Spinal cord (tissue), 10 donors: ENCODE results near the gene TMCO4. TPM values are rescaled to one million over a fixed set of nuclear protein-coding genes. Genes with fewer than 3 reads are reported as not detected.

ENCODE experiments used
- DNase-seq, 6 donors: peaks; one replicate each; pipeline versions ENCODE4 v3.0.0 to v3.0.0-alpha.2; 2013 to 2015; ENCODE audit warnings: low spot score in 6 of 6, low read depth in 4 of 6
- H3K27ac ChIP-seq: one replicate; pipeline ENCODE4 v1.5.1; 2013; ENCODE audit warnings: low read depth, low read length, control low read depth
- H3K27me3 ChIP-seq: one replicate; pipeline ENCODE4 v1.6.1; 2013; ENCODE audit warnings: low read length; ENCODE audit not compliant: control insufficient read depth, insufficient read depth
- H3K36me3 ChIP-seq: one replicate; pipeline ENCODE4 v1.6.1; 2013; ENCODE audit warnings: low read length; ENCODE audit not compliant: control insufficient read depth, insufficient read depth
- H3K4me1 ChIP-seq: one replicate; pipeline ENCODE4 v1.6.1; 2013; ENCODE audit warnings: low read length; ENCODE audit not compliant: control insufficient read depth, insufficient read depth
- H3K4me3 ChIP-seq: one replicate; pipeline ENCODE4 v1.5.1; 2013; ENCODE audit warnings: low read depth, low read length, control low read depth
- H3K9me3 ChIP-seq: one replicate; pipeline ENCODE4 v1.6.1; 2013; ENCODE audit warnings: low read length; ENCODE audit not compliant: control insufficient read depth, insufficient read depth
- WGBS: methylation state at CpG from one replicate; pipeline ENCODE4 v1.1.5; 2013; ENCODE audit warnings: missing lambda C conversion rate; ENCODE audit not compliant: insufficient coverage; 5-methylcytosine and 5-hydroxymethylcytosine counted together
- polyA plus RNA-seq, 2 donors: library from polyadenylated mRNA; unstranded; fragments of 120-200 nt; gene quantifications; one replicate each; pipeline ENCODE4 v1.2.1, GENCODE V29; 2013; ENCODE audit not compliant: insufficient read length in 2 of 2
- total RNA-seq, 2 donors: library from RNA; depleted of rRNA in 1 of 2; stranded (reverse); fragments of 120-200 nt in 1 of 2; fragments of >200 nt in 1 of 2; gene quantifications; one replicate each; pipeline versions ENCODE4 v1.2.3 to v1.2.4, GENCODE V29; 2013 to 2014
- donor health status: healthy.

The TMCO4 gene
- total and polyA plus RNA-seq, 4 donors: 2.2 to 6.1 (median 3.2) TPM

GRCh38 chr1:19715334-19716203, 84.1 kb downstream of the TMCO4 start:
- 0% methylated on average over 5 of the region's 12 CpGs for WGBS

GRCh38 chr1:19712928-19713327, 86.8 kb downstream of the TMCO4 start:
- H3K4me1 ChIP-seq: no peaks in the 10 kb centered on the region
- H3K36me3 ChIP-seq: no peaks in the 10 kb centered on the region
- no peak overlapping the region for H3K4me3 ChIP-seq
- no peaks in the 10 kb centered on the region for H3K27me3 ChIP-seq
- 53% methylated on average over 3 of the region's 4 CpGs for WGBS
- H3K9me3 ChIP-seq: no peaks in the 10 kb centered on the region
- H3K27ac ChIP-seq: no peak overlapping the region
- no peak for DNase-seq

More at GRCh38 chr1:19715334-19716203, 84.1 kb downstream of the TMCO4 start:
- DNase-seq: peak in 5 of 6 donors; percentile 57 to 94 (median 78)
- Histone ChIP-seq H3K4me3 (no peak overlapping the region), H3K9me3 (no peaks in the 10 kb centered on the region), H3K27ac (no peak overlapping the region), H3K4me1 (no peaks in the 10 kb centered on the region), H3K27me3 (no peaks in the 10 kb centered on the region), H3K36me3 (no peaks in the 10 kb centered on the region)

DNA sequence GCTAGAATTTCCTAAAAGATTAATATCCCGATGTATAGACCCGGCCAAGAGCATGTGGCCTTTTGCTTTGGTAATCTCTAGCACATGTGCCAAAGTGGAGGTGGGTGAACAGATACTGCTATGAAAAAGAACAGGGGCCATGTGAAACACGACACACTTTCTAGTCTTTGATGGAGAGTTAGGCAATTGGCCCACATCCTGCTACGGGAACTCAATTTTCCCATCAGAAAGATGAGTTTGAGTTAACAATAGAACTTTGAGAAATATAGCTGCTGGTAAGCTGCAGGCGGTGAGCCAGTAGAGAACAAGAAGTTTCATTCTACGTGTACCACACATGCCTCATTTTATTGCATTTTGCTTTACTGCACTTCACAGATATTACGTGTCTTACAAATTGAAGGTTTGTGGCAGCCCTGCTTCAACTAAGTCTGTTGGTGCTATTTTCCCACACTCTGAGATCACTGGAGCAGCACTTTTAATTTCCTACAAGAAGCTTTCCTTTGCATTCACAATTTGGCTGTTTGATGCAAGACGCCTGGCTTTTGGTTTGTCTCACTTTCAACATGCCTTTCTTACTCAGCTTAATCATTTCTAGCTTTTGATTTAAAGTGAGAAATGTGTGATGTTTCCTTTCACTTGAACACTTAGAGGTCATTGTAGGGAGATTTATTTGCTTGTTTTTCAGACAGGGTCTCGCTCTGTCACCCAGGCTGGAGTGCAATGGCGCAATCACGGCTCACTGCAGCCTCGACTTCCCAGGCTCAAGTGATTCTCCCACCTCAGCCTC, 88.7 kb downstream of the TMCO4 start:
- WGBS: 80% methylated on average over 9 of the region's 12 CpGs
- DNase-seq: peak in 1 of 6 donors; percentile 72
- Histone ChIP-seq H3K9me3 (no peaks in the 10 kb centered on the region), H3K4me1 (no peaks in the 10 kb centered on the region), H3K27ac (no peak overlapping the region), H3K4me3 (no peak overlapping the region), H3K27me3 (no peaks in the 10 kb centered on the region), H3K36me3 (no peaks in the 10 kb centered on the region)

DNA sequence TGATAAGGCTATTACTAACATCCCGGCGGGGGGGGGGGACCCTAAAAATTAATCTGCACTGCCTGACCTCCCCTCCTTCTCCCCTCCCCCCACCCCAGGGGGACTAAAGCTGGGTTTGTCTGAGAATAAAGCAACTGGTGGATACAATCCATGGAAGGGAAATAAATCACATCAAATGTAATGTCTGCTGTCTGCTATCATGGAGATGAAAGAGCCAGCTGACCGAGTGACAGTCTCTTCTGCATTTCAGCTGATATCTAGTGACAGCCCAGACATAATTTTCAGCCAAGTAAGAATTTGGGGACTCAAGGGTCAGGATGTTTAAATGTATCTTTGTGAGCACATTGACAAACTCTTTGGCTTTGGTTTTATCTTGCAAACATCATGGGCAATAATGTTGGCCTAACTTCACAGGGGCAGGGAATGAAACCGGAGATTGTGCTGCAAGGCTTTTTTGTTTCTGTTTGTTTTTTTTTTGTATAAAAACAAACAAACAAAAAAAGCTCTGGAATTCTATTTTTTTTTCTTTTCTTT, 90.4 kb downstream of the TMCO4 start:
- no peaks in the 10 kb centered on the region for H3K36me3 ChIP-seq
- no peak for DNase-seq
- peaks cover 6% of the 10 kb centered on the region for H3K4me1 ChIP-seq
- H3K4me3 ChIP-seq: no peak overlapping the region
- H3K9me3 ChIP-seq: no peaks in the 10 kb centered on the region
- H3K27ac ChIP-seq: no peak overlapping the region
- WGBS: 63% methylated on average over 1 of the region's 4 CpGs
- no peaks in the 10 kb centered on the region for H3K27me3 ChIP-seq

DNA sequence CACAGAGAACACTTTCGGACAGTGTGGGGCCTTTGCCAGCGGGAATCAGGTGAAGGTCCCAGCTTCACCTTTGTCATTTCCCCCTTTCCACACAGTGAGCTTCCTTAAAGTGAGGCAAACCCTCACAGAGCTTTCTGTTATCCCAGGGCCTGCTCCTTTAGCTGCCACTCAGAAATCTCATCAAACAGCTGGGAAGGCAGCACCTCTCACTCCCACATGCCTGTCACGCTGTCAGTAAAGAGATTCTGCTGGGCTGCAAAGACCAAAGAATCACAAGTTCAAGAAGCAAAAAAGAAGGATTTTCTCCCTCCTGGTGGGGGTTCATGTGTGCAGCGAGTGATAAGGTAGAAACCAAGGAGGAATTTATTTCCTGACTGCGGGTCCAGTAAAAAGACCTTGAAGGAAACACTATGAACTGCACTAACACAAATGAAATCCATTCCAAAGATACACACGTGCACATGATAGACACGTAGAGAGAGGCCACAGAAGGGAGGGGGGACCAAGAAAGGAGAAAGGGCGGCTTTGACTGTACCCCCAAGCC, 91.1 kb downstream of the TMCO4 start:
- Histone ChIP-seq H3K27me3 (no peaks in the 10 kb centered on the region), H3K27ac (no peak overlapping the region), H3K36me3 (no peaks in the 10 kb centered on the region), H3K4me3 (no peak overlapping the region), H3K9me3 (no peaks in the 10 kb centered on the region), H3K4me1 (peaks cover 9% of the 10 kb centered on the region)
- peak in 1 of 6 donors; percentile 25 for DNase-seq
- WGBS: 75% methylated on average over 5 of the region's 8 CpGs

- WGBS: 100% methylated on average over 1 of the region's 4 CpGs
- DNase-seq: no peak
- Histone ChIP-seq H3K9me3 (no peaks in the 10 kb centered on the region), H3K36me3 (no peaks in the 10 kb centered on the region), H3K4me1 (peaks cover 9% of the 10 kb centered on the region), H3K27me3 (no peaks in the 10 kb centered on the region), H3K27ac (no peak overlapping the region), H3K4me3 (no peak overlapping the region)
These were observed 93.6 kb downstream of the TMCO4 start for GRCh38 chr1:19706136-19706535.

DNA sequence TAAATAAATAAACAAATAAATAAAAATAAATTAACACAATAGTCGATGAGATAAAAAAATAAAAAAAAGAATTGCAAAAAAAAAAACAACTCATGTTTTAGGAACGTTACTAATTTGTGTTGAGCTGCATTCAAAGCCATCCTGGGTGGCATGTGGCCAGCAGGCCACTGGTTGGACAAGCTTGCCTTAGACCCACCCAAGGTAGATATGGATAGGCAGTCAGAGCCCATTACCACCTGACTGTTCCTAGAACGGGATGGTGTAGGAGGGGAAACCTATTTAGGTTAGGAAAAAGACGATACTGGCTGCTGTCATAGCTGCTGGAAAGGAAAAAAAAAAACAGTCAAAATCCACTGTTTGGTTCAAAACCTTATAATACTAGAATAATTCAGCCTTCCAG, 94.3 kb downstream of the TMCO4 start:
- DNase-seq: no peak
- H3K27ac ChIP-seq: no peak overlapping the region
- no peaks in the 10 kb centered on the region for H3K36me3 ChIP-seq
- no peaks in the 10 kb centered on the region for H3K9me3 ChIP-seq
- H3K27me3 ChIP-seq: no peaks in the 10 kb centered on the region
- no peak overlapping the region for H3K4me3 ChIP-seq
- H3K4me1 ChIP-seq: peaks cover 10% of the 10 kb centered on the region
- whole genome bisulfite sequencing: 75% methylated on average over 1 of the region's 4 CpGs

GRCh38 chr1:19704247-19705113, 95.2 kb downstream of the TMCO4 start:
- no peaks in the 10 kb centered on the region for H3K36me3 ChIP-seq
- no peak overlapping the region for H3K4me3 ChIP-seq
- peak; percentile 37 to 92 (median 50) for DNase-seq
- no peaks in the 10 kb centered on the region for H3K27me3 ChIP-seq
- peaks cover 13% of the 10 kb centered on the region for H3K4me1 ChIP-seq
- WGBS: 18% methylated on average over 19 of the region's 19 CpGs
- H3K27ac ChIP-seq: no peak overlapping the region
- H3K9me3 ChIP-seq: no peaks in the 10 kb centered on the region

GRCh38 chr1:19703280-19703679, 96.4 kb downstream of the TMCO4 start:
- WGBS: 76% methylated on average over 2 of the region's 3 CpGs
- no peaks in the 10 kb centered on the region for H3K27me3 ChIP-seq
- no peak overlapping the region for H3K27ac ChIP-seq
- H3K4me1 ChIP-seq: peaks cover 13% of the 10 kb centered on the region
- H3K36me3 ChIP-seq: no peaks in the 10 kb centered on the region
- H3K9me3 ChIP-seq: no peaks in the 10 kb centered on the region
- no peak for DNase-seq
- H3K4me3 ChIP-seq: no peak overlapping the region
